Duodenal mucosa (tissue), 2 donors: ENCODE data around the gene DOK5.

Source experiments
- H3K27ac ChIP-seq: one replicate; pipeline ENCODE4 v1.7.0; 2013; ENCODE audit warnings: low read depth, low read length
- H3K27me3 ChIP-seq, 2 donors: one replicate each; pipeline ENCODE4 v1.7.0; 2013; ENCODE audit warnings: low read length in 2 of 2, control low read depth in 1 of 2; ENCODE audit not compliant: insufficient read depth in 2 of 2, control insufficient read depth in 1 of 2
- H3K36me3 ChIP-seq, 2 donors: one replicate each; pipeline ENCODE4 v1.7.0; 2013; ENCODE audit warnings: low read length in 2 of 2, control low read depth in 1 of 2; ENCODE audit not compliant: insufficient read depth in 2 of 2, control insufficient read depth in 1 of 2
- H3K4me1 ChIP-seq, 2 donors: one replicate each; pipeline ENCODE4 v1.7.0; 2013; ENCODE audit warnings: low read length in 2 of 2, control low read depth in 1 of 2; ENCODE audit not compliant: insufficient read depth in 2 of 2, control insufficient read depth in 1 of 2
- H3K4me3 ChIP-seq, 2 donors: one replicate each; pipeline ENCODE4 v1.7.0; 2013; ENCODE audit warnings: low read length in 2 of 2, low read depth in 1 of 2
- H3K9ac ChIP-seq, 2 donors: one replicate each; pipeline ENCODE4 v1.7.0; 2013; ENCODE audit warnings: low read length in 2 of 2, low read depth in 1 of 2
- H3K9me3 ChIP-seq, 2 donors: one replicate each; pipeline ENCODE4 v1.7.0; 2013; ENCODE audit warnings: low read length in 2 of 2, control low read depth in 1 of 2; ENCODE audit not compliant: control insufficient read depth in 1 of 2

The DOK5 gene

DNA sequence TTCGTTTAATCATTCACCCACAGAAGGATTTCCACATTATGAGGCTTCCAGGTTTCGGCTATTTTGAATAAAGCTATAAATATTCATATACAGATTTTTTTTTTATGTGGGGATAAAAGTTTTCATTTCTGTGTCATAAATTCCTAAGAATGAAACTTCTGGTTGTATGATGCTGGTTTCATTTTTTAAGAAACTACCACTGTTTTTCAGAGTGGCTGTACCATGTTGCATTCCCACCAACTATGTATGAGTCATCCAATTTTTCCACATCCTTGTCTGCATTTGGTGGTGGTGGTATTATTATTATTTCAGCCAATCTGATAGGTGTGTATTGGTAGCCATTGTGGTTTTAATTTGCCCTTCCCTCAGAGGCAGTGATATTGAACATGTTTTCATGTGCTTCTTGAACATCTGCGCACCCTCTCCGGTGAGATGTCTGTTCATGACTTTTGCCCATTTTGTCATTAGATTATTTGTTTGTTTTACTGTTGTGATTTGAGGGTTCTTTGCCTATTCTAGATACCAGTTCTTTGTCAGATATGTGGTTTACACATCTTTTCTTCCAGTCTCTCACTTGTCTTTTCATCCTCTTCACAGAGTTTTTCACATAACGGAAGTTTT, 75.5 kb downstream of the DOK5 start:
- Histone ChIP-seq H3K9ac (no peak overlapping the region), H3K9me3 (no peaks in the 10 kb centered on the region), H3K4me3 (no peak overlapping the region)

DNA sequence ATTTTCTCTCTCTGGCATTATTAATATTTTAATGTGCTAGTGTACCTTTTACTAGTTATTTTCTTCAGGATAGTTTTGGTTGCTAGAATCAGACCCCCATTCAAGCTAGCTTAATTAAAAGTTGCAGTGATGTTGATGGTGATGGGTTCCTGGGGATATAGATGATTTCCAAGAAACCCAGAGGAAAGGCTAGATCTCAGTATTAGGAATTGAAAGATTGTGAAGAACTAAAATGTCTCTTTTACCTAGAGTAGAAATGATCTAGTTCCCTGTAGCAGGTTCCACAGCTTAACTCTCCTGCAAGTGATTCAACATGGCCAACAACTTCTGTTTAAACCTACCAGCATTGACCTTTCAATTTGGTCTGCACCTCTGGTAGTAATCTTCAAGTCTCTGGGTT, 78.6 kb downstream of the DOK5 start:
- no peaks in the 10 kb centered on the region for H3K27me3 ChIP-seq

More for the DNA sequence above, 75.5 kb downstream of the DOK5 start:
- no peaks in the 10 kb centered on the region for H3K27me3 ChIP-seq
- no peaks in the 10 kb centered on the region for H3K4me1 ChIP-seq
- no peak overlapping the region for H3K27ac ChIP-seq
- H3K36me3 ChIP-seq = no peaks in the 10 kb centered on the region

DNA sequence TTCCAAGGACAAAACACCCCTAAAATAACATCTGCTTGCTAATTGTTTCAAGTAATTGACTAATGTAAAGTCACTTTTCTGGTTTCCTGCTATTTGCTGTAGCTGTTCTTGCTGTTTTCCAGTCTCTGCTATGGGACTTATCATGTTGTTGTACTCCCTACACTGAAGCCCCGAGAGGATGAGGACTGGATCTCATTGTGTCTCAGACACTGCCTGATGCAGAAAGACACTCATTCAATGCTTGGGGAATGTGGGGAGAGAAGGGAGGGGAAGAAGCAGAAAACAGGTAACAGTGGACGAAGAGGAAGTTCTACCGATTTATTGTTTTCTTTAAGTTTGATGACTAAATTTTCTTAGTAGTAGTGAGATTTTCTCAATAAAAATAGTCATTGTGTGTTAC, 79.8 kb downstream of the DOK5 start:
- Histone ChIP-seq H3K27ac (no peak overlapping the region), H3K27me3 (no peaks in the 10 kb centered on the region), H3K4me1 (no peaks in the 10 kb centered on the region), H3K9ac (no peak overlapping the region), H3K9me3 (no peaks in the 10 kb centered on the region), H3K36me3 (no peaks in the 10 kb centered on the region), H3K4me3 (no peak overlapping the region)

More for the DNA sequence above, 78.6 kb downstream of the DOK5 start:
- Histone ChIP-seq H3K4me1 (no peaks in the 10 kb centered on the region), H3K27ac (no peak overlapping the region), H3K4me3 (no peak overlapping the region), H3K9ac (no peak overlapping the region), H3K9me3 (no peaks in the 10 kb centered on the region), H3K36me3 (no peaks in the 10 kb centered on the region)

- Histone ChIP-seq H3K9me3 (no peaks in the 10 kb centered on the region), H3K36me3 (no peaks in the 10 kb centered on the region), H3K9ac (no peak overlapping the region), H3K4me3 (no peak overlapping the region), H3K27me3 (no peaks in the 10 kb centered on the region), H3K4me1 (no peaks in the 10 kb centered on the region), H3K27ac (no peak overlapping the region)
These were observed 81.0 kb downstream of the DOK5 start for GRCh38 chr20:54556406-54556805.

- Histone ChIP-seq H3K4me3 (no peak overlapping the region), H3K27ac (no peak overlapping the region), H3K9me3 (no peaks in the 10 kb centered on the region), H3K9ac (no peak overlapping the region), H3K4me1 (no peaks in the 10 kb centered on the region), H3K36me3 (no peaks in the 10 kb centered on the region), H3K27me3 (no peaks in the 10 kb centered on the region)
These were observed 82.6 kb downstream of the DOK5 start for GRCh38 chr20:54557806-54558590.

- no peaks in the 10 kb centered on the region for H3K4me1 ChIP-seq
- H3K36me3 ChIP-seq = no peaks in the 10 kb centered on the region
- H3K4me3 ChIP-seq = no peak overlapping the region
- no peaks in the 10 kb centered on the region for H3K27me3 ChIP-seq
- H3K9ac ChIP-seq = no peak overlapping the region
- H3K27ac ChIP-seq = no peak overlapping the region
- no peaks in the 10 kb centered on the region for H3K9me3 ChIP-seq
These were observed 84.5 kb downstream of the DOK5 start for GRCh38 chr20:54559890-54560289.

- Histone ChIP-seq H3K27ac (no peak overlapping the region), H3K4me3 (no peak overlapping the region)
These were observed 85.0 kb downstream of the DOK5 start for GRCh38 chr20:54560357-54560756.

DNA sequence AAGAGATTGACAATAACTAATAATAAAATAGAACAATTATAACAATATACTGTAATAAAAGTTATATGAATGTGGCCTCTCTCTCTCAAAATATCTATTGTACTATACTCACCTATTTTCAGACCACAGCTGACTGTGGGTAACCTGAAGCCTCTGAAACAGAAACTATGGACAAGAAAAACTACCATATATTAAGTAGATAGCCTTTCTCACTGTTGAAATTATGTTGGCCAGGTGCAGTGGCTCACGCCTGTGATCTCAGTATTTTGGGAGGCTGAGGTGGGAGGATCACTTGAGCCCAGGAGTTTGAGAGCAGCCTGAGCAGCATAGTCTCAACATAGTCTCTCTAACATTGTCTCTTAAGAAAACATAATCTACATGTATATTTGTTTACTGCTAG, 89.9 kb downstream of the DOK5 start:
- Histone ChIP-seq H3K36me3 (no peaks in the 10 kb centered on the region), H3K27ac (no peak overlapping the region), H3K4me1 (no peaks in the 10 kb centered on the region), H3K27me3 (no peaks in the 10 kb centered on the region), H3K9me3 (no peaks in the 10 kb centered on the region), H3K9ac (no peak overlapping the region), H3K4me3 (no peak overlapping the region)

More at GRCh38 chr20:54560357-54560756, 85.0 kb downstream of the DOK5 start:
- Histone ChIP-seq H3K9me3 (no peaks in the 10 kb centered on the region), H3K36me3 (no peaks in the 10 kb centered on the region), H3K9ac (no peak overlapping the region), H3K27me3 (no peaks in the 10 kb centered on the region), H3K4me1 (no peaks in the 10 kb centered on the region)

DNA sequence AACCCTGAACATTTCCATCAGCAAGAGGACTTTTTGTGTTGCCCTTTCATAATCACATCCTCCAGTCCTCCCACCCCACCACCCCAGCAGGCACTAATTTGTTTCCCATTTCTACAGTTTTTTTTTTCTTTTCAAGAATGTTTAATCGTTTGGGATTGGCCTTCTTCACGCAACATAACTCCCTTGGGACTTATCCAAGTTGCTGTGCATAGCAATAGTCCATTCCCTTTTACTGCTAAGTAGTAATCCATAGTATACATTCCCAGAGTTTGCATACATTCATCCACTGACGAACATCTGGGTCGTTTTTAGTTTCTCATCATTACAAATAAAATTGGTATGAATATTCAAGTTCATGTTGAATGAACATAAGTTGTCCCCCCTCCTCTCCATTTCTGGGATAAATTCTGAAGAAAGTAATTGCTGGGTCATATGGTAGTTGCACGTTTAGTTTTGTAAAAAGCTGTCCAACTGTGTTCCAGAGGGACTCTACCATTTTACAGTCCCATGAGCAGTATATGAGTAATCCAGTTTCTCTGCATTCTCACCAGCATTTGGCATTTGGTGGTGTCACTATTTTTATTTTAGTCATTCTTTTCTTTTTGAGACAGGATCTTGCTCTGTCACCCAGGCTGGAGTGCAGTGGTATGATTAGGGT, 90.8 kb downstream of the DOK5 start:
- H3K9ac ChIP-seq = no peak overlapping the region
- H3K27ac ChIP-seq = no peak overlapping the region
- H3K4me3 ChIP-seq = no peak overlapping the region
- no peaks in the 10 kb centered on the region for H3K4me1 ChIP-seq
- no peaks in the 10 kb centered on the region for H3K36me3 ChIP-seq
- no peaks in the 10 kb centered on the region for H3K9me3 ChIP-seq
- H3K27me3 ChIP-seq = no peaks in the 10 kb centered on the region

GRCh38 chr20:54570561-54570960, 95.2 kb downstream of the DOK5 start:
- H3K9me3 ChIP-seq = no peaks in the 10 kb centered on the region
- no peaks in the 10 kb centered on the region for H3K36me3 ChIP-seq
- no peak overlapping the region for H3K9ac ChIP-seq

More at GRCh38 chr20:54570561-54570960, 95.2 kb downstream of the DOK5 start:
- no peak overlapping the region for H3K27ac ChIP-seq
- H3K27me3 ChIP-seq = no peaks in the 10 kb centered on the region
- no peaks in the 10 kb centered on the region for H3K4me1 ChIP-seq
- no peak overlapping the region for H3K4me3 ChIP-seq
